Breast epithelium (tissue), 4 donors: ENCODE data around the gene UACA. TPM values are rescaled to one million over a fixed set of nuclear protein-coding genes. Genes with fewer than 3 reads are reported as not detected.
A peak's percentile ranks its signal among the peaks of the same experiment; 100 is the strongest.

Experiments
- DNase-seq, 2 donors: peaks; one replicate each; pipeline ENCODE4 v3.0.0-alpha.2; 2019; ENCODE audit warnings: low spot score in 2 of 2
- H3K27ac ChIP-seq, 2 donors: fragments of 200-600 bp; sonication (generic) in 1 of 2; one replicate each; pipeline ENCODE4 v1.5.1; 2016 to 2019; ENCODE audit warnings: mild to moderate bottlenecking in 1 of 2
- H3K27me3 ChIP-seq, 2 donors: fragments of 200-600 bp; sonication (generic) in 1 of 2; one replicate each; pipeline versions ENCODE4 v1.5.1 to v1.6.0; 2017 to 2019; ENCODE audit warnings: control low read depth in 1 of 2, mild to moderate bottlenecking in 1 of 2
- H3K36me3 ChIP-seq: fragments of 200-600 bp; one replicate; pipeline ENCODE4 v1.5.1; 2019
- H3K4me1 ChIP-seq, 2 donors: fragments of 200-600 bp; sonication (generic); one replicate each; pipeline ENCODE4 v1.5.1; 2016 to 2019; ENCODE audit warnings: control low read depth in 1 of 2
- H3K4me3 ChIP-seq, 3 donors: fragments of 200-600 bp; sonication (generic); 1 replicate in 2 of 3; 2 replicates in 1 of 3; pipeline ENCODE4 v1.5.1; 2016 to 2019; ENCODE audit warnings: mild to moderate bottlenecking in 3 of 3, moderate library complexity in 2 of 3
- H3K9me3 ChIP-seq, 2 donors: fragments of 200-600 bp; sonication (generic) in 1 of 2; one replicate each; pipeline ENCODE4 v1.5.1; 2016 to 2019; ENCODE audit warnings: control low read depth in 1 of 2
- CTCF ChIP-seq, 3 donors: fragments of 450-650 bp; IDR thresholded peaks; one replicate each; pipeline ENCODE4 v1.5.1; 2016 to 2017; ENCODE audit warnings: antibody characterized with exemption in 3 of 3, mild to moderate bottlenecking in 3 of 3, moderate library complexity in 3 of 3
- POLR2A ChIP-seq: fragments of 450-650 bp; IDR thresholded peaks from one replicate; pipeline ENCODE4 v1.6.1; 2016; ENCODE audit warnings: antibody characterized with exemption, mild to moderate bottlenecking, moderate library complexity
- POLR2AphosphoS5 ChIP-seq, 3 donors: sonication (generic); formaldehyde crosslinking; IDR thresholded peaks; one replicate each; pipeline ENCODE4 v1.6.1; 2017; ENCODE audit warnings: antibody characterized with exemption in 3 of 3
- intact Hi-C: fragments of 100-400 bp; cut with DNase I; formaldehyde crosslinking; loops from one replicate; pipeline ENCODE4 v1.15.1; 2023; ENCODE audit warnings: low total_unique reads
- total RNA-seq, 3 donors: library from RNA; depleted of rRNA; stranded (reverse); fragments of >200 nt; gene quantifications; one replicate each; pipeline ENCODE4 v1.1.0, GENCODE V29; 2016

The UACA gene
- total RNA-seq, 3 donors from 2014 or later: 68.5 to 144 (median 71.7) TPM

GRCh38 chr15:70628549-70628896 is 134.8 kb downstream of the UACA start:
- Histone ChIP-seq H3K27ac (peak overlapping the region in 1 of 2 donors; percentile 25), H3K4me1 (no peaks in the 10 kb centered on the region), H3K4me3 (no peak overlapping the region), H3K27me3 (no peaks in the 10 kb centered on the region), H3K9me3 (peaks cover 0 to 3% of the 10 kb centered on the region in 2 donors), H3K36me3 (no peaks in the 10 kb centered on the region)
- no peak for DNase-seq
- TF ChIP-seq CTCF (IDR thresholded peaks at IDR 0.05) (no peak), POLR2A (no peak), POLR2AphosphoS5 (IDR thresholded peaks at IDR 0.05) (no peak)
- intact Hi-C loops: no loop called here

- no peaks in the 10 kb centered on the region for H3K27me3 ChIP-seq
- no peaks in the 10 kb centered on the region for H3K4me1 ChIP-seq
- H3K36me3 ChIP-seq: no peaks in the 10 kb centered on the region
- no peak for DNase-seq
- TF ChIP-seq POLR2A (no peak), POLR2AphosphoS5 (IDR thresholded peaks at IDR 0.05) (no peak), CTCF (IDR thresholded peaks at IDR 0.05) (no peak)
- peak overlapping the region in 1 of 2 donors; percentile 25 for H3K27ac ChIP-seq
- peaks cover 0 to 8% of the 10 kb centered on the region in 2 donors for H3K9me3 ChIP-seq
- intact Hi-C loops: no loop called here
- no peak overlapping the region for H3K4me3 ChIP-seq
These were observed 135.4 kb downstream of the UACA start for GRCh38 chr15:70627734-70628548.

- no peaks in the 10 kb centered on the region for H3K27me3 ChIP-seq
- DNase-seq: no peak
- intact Hi-C loops: no loop called here
- H3K4me1 ChIP-seq: no peaks in the 10 kb centered on the region
- H3K36me3 ChIP-seq: no peaks in the 10 kb centered on the region
- H3K27ac ChIP-seq: peak overlapping the region in 1 of 2 donors; percentile 7
- H3K4me3 ChIP-seq: no peak overlapping the region
- TF ChIP-seq POLR2A (no peak), POLR2AphosphoS5 (IDR thresholded peaks at IDR 0.05) (no peak), CTCF (IDR thresholded peaks at IDR 0.05) (no peak)
- peaks cover 0 to 14% of the 10 kb centered on the region in 2 donors for H3K9me3 ChIP-seq
These were observed 136.0 kb downstream of the UACA start for GRCh38 chr15:70627322-70627721.

- Histone ChIP-seq H3K4me3 (no peak overlapping the region), H3K9me3 (peaks cover 0 to 20% of the 10 kb centered on the region in 2 donors), H3K27ac (no peak overlapping the region), H3K4me1 (no peaks in the 10 kb centered on the region), H3K36me3 (no peaks in the 10 kb centered on the region), H3K27me3 (no peaks in the 10 kb centered on the region)
- DNase-seq: no peak
- no peak for TF ChIP-seq POLR2A
- no peak for TF ChIP-seq CTCF (IDR thresholded peaks at IDR 0.05)
- no peak for TF ChIP-seq POLR2AphosphoS5 (IDR thresholded peaks at IDR 0.05)
- intact Hi-C loops: no loop called here
These were observed 137.9 kb downstream of the UACA start for GRCh38 chr15:70625438-70625837.

- DNase-seq: no peak
- intact Hi-C loops: no loop called here
- no peaks in the 10 kb centered on the region for H3K36me3 ChIP-seq
- H3K9me3 ChIP-seq: peaks cover 0 to 20% of the 10 kb centered on the region in 2 donors
- H3K4me1 ChIP-seq: no peaks in the 10 kb centered on the region
- H3K4me3 ChIP-seq: no peak overlapping the region
- H3K27ac ChIP-seq: no peak overlapping the region
- no peaks in the 10 kb centered on the region for H3K27me3 ChIP-seq
- TF ChIP-seq POLR2AphosphoS5 (IDR thresholded peaks at IDR 0.05) (no peak), POLR2A (no peak), CTCF (IDR thresholded peaks at IDR 0.05) (no peak)
These were observed 138.3 kb downstream of the UACA start for GRCh38 chr15:70625011-70625410.
